Osteoblast (primary cell): ENCODE data around the gene HS3ST3B1. TPM values are rescaled to one million over a fixed set of nuclear protein-coding genes. Genes with fewer than 3 reads are reported as not detected.

ENCODE experiments used
- DNase-seq: peaks from one replicate; pipeline ENCODE4 v3.0.0; 2011; ENCODE audit warnings: low spot score, mixed read lengths; ENCODE audit not compliant: insufficient read length; ENCODE audit errors: missing footprints
- H2AFZ ChIP-seq: 2 replicates; pipeline ENCODE4 v1.6.0; 2011; ENCODE audit warnings: mild to moderate bottlenecking, low read length
- H3K27ac ChIP-seq: 2 replicates; pipeline ENCODE4 v1.5.1; 2011; ENCODE audit warnings: mild to moderate bottlenecking, low read depth, low read length, moderate library complexity
- H3K27me3 ChIP-seq: 2 replicates; pipeline ENCODE4 v1.6.0; 2012; ENCODE audit warnings: mild to moderate bottlenecking, control low read depth, inconsistent platforms, low read length, moderate library complexity; ENCODE audit not compliant: insufficient read depth
- H3K36me3 ChIP-seq: 2 replicates; pipeline ENCODE4 v1.5.1; 2011; ENCODE audit warnings: mild to moderate bottlenecking, low read length, control low read depth, moderate library complexity; ENCODE audit not compliant: insufficient read depth
- H3K4me1 ChIP-seq: 2 replicates; pipeline ENCODE4 v1.5.1; 2011; ENCODE audit warnings: mild to moderate bottlenecking, low read length, control low read depth, moderate library complexity; ENCODE audit not compliant: insufficient read depth
- H3K4me2 ChIP-seq: 2 replicates; pipeline ENCODE4 v1.6.0; 2011; ENCODE audit warnings: mild to moderate bottlenecking, low read length; ENCODE audit not compliant: insufficient read depth
- H3K4me3 ChIP-seq: fragments of 200-600 bp; sonication (generic); 3 replicates; pipeline ENCODE4 v1.5.1; 2012; ENCODE audit warnings: mild to moderate bottlenecking, low read length, inconsistent platforms; ENCODE audit not compliant: insufficient read depth
- H3K79me2 ChIP-seq: 2 replicates; pipeline ENCODE4 v1.6.0; 2012; ENCODE audit warnings: mild to moderate bottlenecking, low read length, control low read depth, inconsistent platforms; ENCODE audit not compliant: insufficient read depth
- H3K9me3 ChIP-seq: 2 replicates; pipeline ENCODE4 v1.5.1; 2011; ENCODE audit warnings: low read depth, low read length, control low read depth
- H4K20me1 ChIP-seq: 2 replicates; pipeline ENCODE4 v1.6.0; 2012; ENCODE audit warnings: mild to moderate bottlenecking, low read length, control low read depth; ENCODE audit not compliant: insufficient read depth
- total RNA-seq: library from RNA; depleted of rRNA; stranded (reverse); fragments of >200 nt; gene quantifications from 2 replicates; pipeline ENCODE4 v1.2.3, GENCODE V29; 2012
- TF ChIP-seq, protein P1 (sequence below): IDR thresholded peaks from 2 replicates; pipeline ENCODE4 v1.5.1; 2011; ENCODE audit warnings: mild to moderate bottlenecking, low read depth, low read length, moderate library complexity; ENCODE audit errors: extremely low read depth

HS3ST3B1 gene
- total RNA-seq, 1 donor: 13.4 TPM

DNA sequence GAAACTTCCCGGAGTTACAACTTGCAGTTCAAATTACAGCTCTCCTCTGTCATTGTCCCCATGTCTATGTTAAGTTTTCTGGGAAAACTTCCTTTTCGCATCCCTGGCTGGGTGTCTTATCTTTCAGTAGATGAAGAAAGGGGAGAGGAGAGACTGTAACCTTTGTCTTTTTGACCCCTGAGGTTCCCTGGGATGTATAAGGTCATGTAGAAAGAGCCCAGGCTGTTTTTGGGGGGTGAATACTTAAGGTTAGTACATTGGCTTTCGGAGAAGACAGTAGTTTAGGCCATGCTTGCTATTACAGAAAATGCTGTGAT, 31.1 kb downstream of the HS3ST3B1 start:
- no peak overlapping the region for H3K27ac ChIP-seq
- peaks cover 5% of the 10 kb centered on the region for H3K36me3 ChIP-seq
- peaks cover 3% of the 10 kb centered on the region for H3K4me1 ChIP-seq
- H3K4me3 ChIP-seq: no peak overlapping the region
- TF ChIP-seq, protein P1, sequence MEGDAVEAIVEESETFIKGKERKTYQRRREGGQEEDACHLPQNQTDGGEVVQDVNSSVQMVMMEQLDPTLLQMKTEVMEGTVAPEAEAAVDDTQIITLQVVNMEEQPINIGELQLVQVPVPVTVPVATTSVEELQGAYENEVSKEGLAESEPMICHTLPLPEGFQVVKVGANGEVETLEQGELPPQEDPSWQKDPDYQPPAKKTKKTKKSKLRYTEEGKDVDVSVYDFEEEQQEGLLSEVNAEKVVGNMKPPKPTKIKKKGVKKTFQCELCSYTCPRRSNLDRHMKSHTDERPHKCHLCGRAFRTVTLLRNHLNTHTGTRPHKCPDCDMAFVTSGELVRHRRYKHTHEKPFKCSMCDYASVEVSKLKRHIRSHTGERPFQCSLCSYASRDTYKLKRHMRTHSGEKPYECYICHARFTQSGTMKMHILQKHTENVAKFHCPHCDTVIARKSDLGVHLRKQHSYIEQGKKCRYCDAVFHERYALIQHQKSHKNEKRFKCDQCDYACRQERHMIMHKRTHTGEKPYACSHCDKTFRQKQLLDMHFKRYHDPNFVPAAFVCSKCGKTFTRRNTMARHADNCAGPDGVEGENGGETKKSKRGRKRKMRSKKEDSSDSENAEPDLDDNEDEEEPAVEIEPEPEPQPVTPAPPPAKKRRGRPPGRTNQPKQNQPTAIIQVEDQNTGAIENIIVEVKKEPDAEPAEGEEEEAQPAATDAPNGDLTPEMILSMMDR: no peak
- no peaks in the 10 kb centered on the region for H3K27me3 ChIP-seq
- H4K20me1 ChIP-seq: peaks cover 19% of the 10 kb centered on the region
- H3K9me3 ChIP-seq: no peaks in the 10 kb centered on the region
- no peak overlapping the region for H2AFZ ChIP-seq
- peaks cover 81% of the 10 kb centered on the region for H3K79me2 ChIP-seq
- no peak for DNase-seq
- H3K4me2 ChIP-seq: no peak overlapping the region

DNA sequence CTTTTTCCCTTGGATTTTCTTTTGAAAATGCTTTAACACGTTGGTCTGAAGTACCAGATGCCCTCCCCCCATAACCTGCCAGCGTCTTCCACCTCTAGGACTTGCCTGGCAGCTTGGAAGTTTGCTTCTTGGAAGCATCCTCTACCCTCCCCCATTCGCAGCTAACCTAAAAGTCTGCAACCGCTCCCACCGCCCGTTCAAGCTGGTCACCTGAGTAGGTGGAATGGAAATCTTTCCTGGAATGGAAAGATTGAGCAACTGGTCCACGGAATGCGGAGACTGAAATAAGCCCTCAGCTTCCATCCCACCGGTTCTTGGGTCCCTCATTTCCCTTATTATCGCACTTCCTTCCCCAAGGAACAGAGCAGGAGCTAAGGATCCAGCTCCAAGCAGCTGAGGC, 31.4 kb downstream of the HS3ST3B1 start:
- H3K79me2 ChIP-seq: peaks cover 79% of the 10 kb centered on the region
- no peak overlapping the region for H2AFZ ChIP-seq
- H3K4me1 ChIP-seq: peaks cover 3% of the 10 kb centered on the region
- no peaks in the 10 kb centered on the region for H3K27me3 ChIP-seq
- H3K4me2 ChIP-seq: no peak overlapping the region
- no peak for DNase-seq
- H3K27ac ChIP-seq: no peak overlapping the region
- H3K4me3 ChIP-seq: no peak overlapping the region
- peaks cover 5% of the 10 kb centered on the region for H3K36me3 ChIP-seq
- H3K9me3 ChIP-seq: no peaks in the 10 kb centered on the region
- H4K20me1 ChIP-seq: peaks cover 19% of the 10 kb centered on the region
- TF ChIP-seq, protein P1: no peak

DNA sequence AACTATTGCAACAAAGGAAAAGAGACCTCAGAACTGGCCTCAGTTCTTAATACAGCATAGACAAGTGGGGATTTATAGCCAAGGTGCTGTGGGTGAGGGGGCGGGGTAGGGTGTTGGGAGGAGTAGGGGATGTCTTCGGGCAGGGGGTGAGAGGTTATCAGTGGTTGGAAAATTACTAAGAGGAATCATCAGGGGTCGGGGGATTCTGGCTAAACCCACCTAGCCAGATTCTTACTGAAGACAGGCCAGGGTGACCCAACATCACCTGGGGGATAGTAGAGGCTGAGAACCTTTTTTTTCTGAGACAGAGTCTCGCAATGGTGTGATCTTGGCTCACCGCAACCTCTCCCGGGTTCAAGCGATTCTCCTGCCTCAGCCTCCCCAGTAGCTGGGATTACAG, 32.6 kb downstream of the HS3ST3B1 start:
- H3K4me1 ChIP-seq: peaks cover 3% of the 10 kb centered on the region
- H3K4me2 ChIP-seq: no peak overlapping the region
- H3K79me2 ChIP-seq: peaks cover 74% of the 10 kb centered on the region
- no peak overlapping the region for H3K27ac ChIP-seq
- peaks cover 5% of the 10 kb centered on the region for H3K36me3 ChIP-seq
- no peak overlapping the region for H2AFZ ChIP-seq
- TF ChIP-seq, protein P1: no peak
- H3K4me3 ChIP-seq: no peak overlapping the region
- no peaks in the 10 kb centered on the region for H3K27me3 ChIP-seq
- no peaks in the 10 kb centered on the region for H3K9me3 ChIP-seq
- DNase-seq: no peak
- H4K20me1 ChIP-seq: peaks cover 18% of the 10 kb centered on the region

DNA sequence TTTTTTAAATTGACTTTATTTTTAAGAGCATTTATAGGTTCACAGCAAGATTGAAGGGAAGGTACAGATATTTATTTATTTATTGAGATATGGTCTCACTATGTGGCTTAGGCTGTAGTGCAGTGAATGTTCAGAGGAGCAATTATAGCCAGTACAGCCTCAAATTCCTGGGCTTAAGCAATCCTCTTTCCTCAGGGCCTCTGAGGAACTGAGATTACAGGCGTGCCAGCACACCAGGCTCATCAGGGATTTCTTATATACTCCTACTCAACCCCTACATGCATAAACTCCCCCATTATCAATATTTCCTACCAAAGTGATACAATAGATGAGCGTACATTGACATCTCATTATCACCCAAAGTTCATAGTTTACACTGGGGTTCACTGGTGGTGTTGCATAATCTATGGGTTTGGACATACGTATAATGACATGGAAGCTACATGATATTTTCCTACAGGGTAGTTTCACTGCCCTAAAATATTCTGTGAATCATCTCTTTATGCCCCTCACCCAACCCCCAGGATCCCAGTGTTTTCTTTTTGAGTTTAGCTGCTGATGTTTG, 33.5 kb downstream of the HS3ST3B1 start:
- Histone ChIP-seq H2AFZ (no peak overlapping the region), H3K4me2 (no peak overlapping the region), H3K4me3 (no peak overlapping the region), H4K20me1 (peaks cover 13% of the 10 kb centered on the region), H3K4me1 (peaks cover 3% of the 10 kb centered on the region), H3K36me3 (peaks cover 5% of the 10 kb centered on the region), H3K27me3 (no peaks in the 10 kb centered on the region), H3K27ac (no peak overlapping the region), H3K79me2 (peaks cover 78% of the 10 kb centered on the region), H3K9me3 (no peaks in the 10 kb centered on the region)
- TF ChIP-seq, protein P1: no peak
- no peak for DNase-seq
